ENCODE data around the gene NPTN. TPM values are rescaled to one million over a fixed set of nuclear protein-coding genes. Genes with fewer than 3 reads are reported as not detected.
"Not testable (repeated sequence)": the region's sequence is repeated elsewhere in the genome, so short reads cannot be mapped to it uniquely, and the experiment has no call there.

Gene NPTN
- total RNA-seq, 2 experiments from 2014 or later, result 41.5 to 43.2 TPM

DNA sequence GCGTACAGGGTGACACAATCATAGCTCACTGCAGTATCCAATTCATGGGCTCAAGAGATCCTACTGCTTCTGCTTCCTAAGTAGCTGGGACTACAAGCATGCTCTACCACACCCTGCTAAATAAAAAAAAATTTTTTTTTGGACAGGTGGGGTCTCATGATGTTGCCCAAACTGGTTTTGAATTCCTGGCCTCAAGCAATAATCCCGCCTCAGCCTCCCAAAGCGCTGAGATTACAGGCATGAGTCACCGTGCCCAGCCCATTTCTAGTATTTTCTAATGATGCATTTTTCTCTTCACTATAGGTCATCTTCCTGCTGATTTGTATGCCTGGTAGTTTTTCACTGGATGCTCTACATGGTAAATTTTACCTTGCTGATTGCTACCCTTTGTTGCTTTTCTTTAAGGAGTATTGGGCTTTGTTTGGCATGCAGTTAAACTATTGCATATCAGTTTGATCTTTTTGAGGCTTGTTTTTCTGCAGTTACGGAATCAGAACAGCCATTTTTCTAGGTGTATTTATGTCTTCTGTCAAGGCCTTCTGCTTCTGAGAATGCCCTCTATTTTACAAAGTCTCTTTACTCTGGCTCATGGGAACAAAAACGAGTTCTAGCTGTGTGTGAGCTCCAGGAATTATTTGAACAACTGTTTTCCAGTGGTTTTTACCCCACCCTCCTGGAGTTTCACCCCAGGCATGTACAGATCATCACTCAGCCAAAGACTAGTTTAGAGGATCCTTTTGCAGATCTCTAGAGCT, 14.2 kb upstream of the NPTN start:
- Histone ChIP-seq H3K4me3 (ENCODE audit: low read depth, low read length, poor library complexity, severe bottlenecking) (no peak overlapping the region), H3K36me3 (ENCODE audit: insufficient read depth, low read length) (no peaks in the 10 kb centered on the region), H3K27ac (ENCODE audit: low read depth, low read length, poor library complexity, severe bottlenecking) (no peak overlapping the region), H2AFZ (ENCODE audit: low read length) (no peak overlapping the region), H3K4me1 (ENCODE audit: insufficient read depth, low read length, poor library complexity, severe bottlenecking) (no peaks in the 10 kb centered on the region), H3K4me2 (ENCODE audit: low read length) (no peak overlapping the region), H3K9me2 (ENCODE audit: insufficient read depth, low read length) (no peaks in the 10 kb centered on the region), H3K79me2 (ENCODE audit: insufficient read depth, low read depth, low read length) (no peaks in the 10 kb centered on the region), H3K9me3 (ENCODE audit: low read length) (no peaks in the 10 kb centered on the region), H4K20me1 (ENCODE audit: insufficient read depth, low read length) (no peaks in the 10 kb centered on the region)
- no TSS peak for BruUV-seq (replicated peaks)
- DNase-seq (ENCODE audit: low spot score), result no peak
- ChIA-PET POLR2A (no interaction called here), CTCF (ENCODE audit: unreplicated experiment) (interaction anchor here (1.1 kb wide), 1 partner anchor 19 kb away, joined by 3 read pairs; no protein-coding TSS in a partner anchor)
- TF ChIP-seq, protein P1, sequence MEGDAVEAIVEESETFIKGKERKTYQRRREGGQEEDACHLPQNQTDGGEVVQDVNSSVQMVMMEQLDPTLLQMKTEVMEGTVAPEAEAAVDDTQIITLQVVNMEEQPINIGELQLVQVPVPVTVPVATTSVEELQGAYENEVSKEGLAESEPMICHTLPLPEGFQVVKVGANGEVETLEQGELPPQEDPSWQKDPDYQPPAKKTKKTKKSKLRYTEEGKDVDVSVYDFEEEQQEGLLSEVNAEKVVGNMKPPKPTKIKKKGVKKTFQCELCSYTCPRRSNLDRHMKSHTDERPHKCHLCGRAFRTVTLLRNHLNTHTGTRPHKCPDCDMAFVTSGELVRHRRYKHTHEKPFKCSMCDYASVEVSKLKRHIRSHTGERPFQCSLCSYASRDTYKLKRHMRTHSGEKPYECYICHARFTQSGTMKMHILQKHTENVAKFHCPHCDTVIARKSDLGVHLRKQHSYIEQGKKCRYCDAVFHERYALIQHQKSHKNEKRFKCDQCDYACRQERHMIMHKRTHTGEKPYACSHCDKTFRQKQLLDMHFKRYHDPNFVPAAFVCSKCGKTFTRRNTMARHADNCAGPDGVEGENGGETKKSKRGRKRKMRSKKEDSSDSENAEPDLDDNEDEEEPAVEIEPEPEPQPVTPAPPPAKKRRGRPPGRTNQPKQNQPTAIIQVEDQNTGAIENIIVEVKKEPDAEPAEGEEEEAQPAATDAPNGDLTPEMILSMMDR (conservative IDR thresholded peaks at IDR 0.05; ENCODE audit: low read length), result no peak
- TF ChIP-seq EZH2phosphoT487 (IDR thresholded peaks at IDR 0.05; ENCODE audit: borderline replicate concordance, low read depth, low read length), result no peak
- intact Hi-C loops (cut with micrococcal nuclease; ENCODE audit: unreplicated experiment), result no loop called here

DNA sequence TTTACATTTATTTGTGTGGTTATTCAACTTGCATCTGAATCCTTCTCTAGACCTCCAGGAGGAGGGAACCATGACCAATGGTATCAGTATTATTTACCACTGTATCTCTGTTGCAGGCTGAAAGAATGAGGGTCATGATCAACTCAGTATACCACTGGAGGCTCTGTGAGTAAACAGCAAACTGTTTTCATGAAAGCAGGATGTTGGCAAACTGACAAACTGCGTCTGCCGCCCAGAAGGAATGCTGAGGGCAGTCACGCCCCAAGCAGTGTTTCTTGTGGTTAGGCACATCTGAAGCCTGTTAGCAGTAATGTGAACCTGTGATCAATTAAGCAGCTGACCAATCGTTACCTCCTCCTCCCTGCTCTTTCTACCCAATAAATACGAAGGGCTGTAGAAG, 6.3 kb upstream of the NPTN start:
- intact Hi-C loops (cut with micrococcal nuclease; ENCODE audit: unreplicated experiment), result loop anchor here (10.0 kb wide), 1 partner anchor 355 kb away; no protein-coding TSS in a partner anchor
- BruUV-seq (replicated peaks); H2AFZ ChIP-seq (ENCODE audit: low read length); CTCF ChIA-PET (ENCODE audit: unreplicated experiment); H3K9me3 ChIP-seq (ENCODE audit: low read length); H4K20me1 ChIP-seq (ENCODE audit: insufficient read depth, low read length); H3K4me3 ChIP-seq (ENCODE audit: low read depth, low read length, poor library complexity, severe bottlenecking); H3K4me1 ChIP-seq (ENCODE audit: insufficient read depth, low read length, poor library complexity, severe bottlenecking); H3K79me2 ChIP-seq (ENCODE audit: insufficient read depth, low read depth, low read length); DNase-seq (ENCODE audit: low spot score); H3K27ac ChIP-seq (ENCODE audit: low read depth, low read length, poor library complexity, severe bottlenecking); H3K4me2 ChIP-seq (ENCODE audit: low read length); H3K9me2 ChIP-seq (ENCODE audit: insufficient read depth, low read length); H3K36me3 ChIP-seq (ENCODE audit: insufficient read depth, low read length): not testable (repeated sequence)
- POLR2A ChIA-PET, result interaction anchor here (0.7 kb wide), 1 partner anchor 286 kb away, joined by 3 read pairs; no protein-coding TSS in a partner anchor

DNA sequence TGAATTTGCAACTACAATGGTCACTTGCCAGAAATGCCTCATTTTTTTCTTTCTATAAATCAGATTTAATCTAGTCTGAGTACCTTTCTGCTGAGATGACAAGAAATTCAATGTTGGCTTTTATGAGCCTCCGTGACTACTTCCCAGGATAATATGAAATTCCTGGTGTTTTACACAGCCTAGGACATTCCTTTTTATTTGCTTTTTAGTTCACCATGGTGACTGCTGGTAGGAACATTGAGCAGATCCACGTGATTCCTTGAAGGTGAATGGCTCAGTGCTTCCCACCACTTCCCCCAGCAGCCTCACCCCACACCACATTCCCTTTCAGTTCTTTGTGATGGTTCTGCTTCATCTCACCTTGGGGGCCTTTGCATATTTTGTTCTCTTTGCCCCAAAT, 4.3 kb upstream of the NPTN start:
- BruUV-seq (replicated peaks), result no TSS peak
- Histone ChIP-seq H3K9me3 (ENCODE audit: low read length) (no peaks in the 10 kb centered on the region), H3K4me1 (ENCODE audit: insufficient read depth, low read length, poor library complexity, severe bottlenecking) (peaks cover 8% of the 10 kb centered on the region), H3K36me3 (ENCODE audit: insufficient read depth, low read length) (no peaks in the 10 kb centered on the region), H2AFZ (ENCODE audit: low read length) (no peak overlapping the region), H4K20me1 (ENCODE audit: insufficient read depth, low read length) (no peaks in the 10 kb centered on the region), H3K9me2 (ENCODE audit: insufficient read depth, low read length) (no peaks in the 10 kb centered on the region), H3K27ac (ENCODE audit: low read depth, low read length, poor library complexity, severe bottlenecking) (no peak overlapping the region), H3K79me2 (ENCODE audit: insufficient read depth, low read depth, low read length) (peaks cover 3% of the 10 kb centered on the region; the same call in 1 of the 2 replicates), H3K4me3 (ENCODE audit: low read depth, low read length, poor library complexity, severe bottlenecking) (no peak overlapping the region), H3K4me2 (ENCODE audit: low read length) (no peak overlapping the region)
- no peak for DNase-seq (ENCODE audit: low spot score)
- TF ChIP-seq, protein P1 (conservative IDR thresholded peaks at IDR 0.05; ENCODE audit: low read length), result no peak
- no peak for TF ChIP-seq EZH2phosphoT487 (IDR thresholded peaks at IDR 0.05; ENCODE audit: borderline replicate concordance, low read depth, low read length)
- ChIA-PET CTCF (ENCODE audit: unreplicated experiment) (no interaction called here), POLR2A (interaction anchor here (0.6 kb wide), 1 partner anchor 40 kb away, joined by 4 read pairs; no protein-coding TSS in a partner anchor)
- intact Hi-C loops (cut with micrococcal nuclease; ENCODE audit: unreplicated experiment), result loop anchor here (10.0 kb wide), 1 partner anchor 353 kb away; no protein-coding TSS in a partner anchor
